ENCODE results near the gene CDK4. TPM values are rescaled to one million over a fixed set of nuclear protein-coding genes. Genes with fewer than 3 reads are reported as not detected.

The CDK4 gene
- total and polyA plus RNA-seq, 2 of the 13 experiments (the other 11 are each of a cell fraction or from before 2014, with no cell fraction given), result 191 to 209 TPM

GRCh38 chr12:57751788-57752667 is at the start of gene CDK4 (continued):
- TF ChIP-seq ZNF574 (CRISPR knock-in tag; IDR thresholded peaks at IDR 0.05) (peak; percentile 99), ESRRA (CRISPR knock-in tag; IDR thresholded peaks at IDR 0.05; ENCODE audit: low read depth) (peak; percentile 65; the same call in 1 of the 2 replicates), EEA1 (CRISPR knock-in tag; IDR thresholded peaks at IDR 0.05; ENCODE audit: borderline replicate concordance) (0 out of 2 replicates have a peak, but pooled peaks have one; percentile 13), FOSL1 (CRISPR knock-in tag; IDR thresholded peaks at IDR 0.05; ENCODE audit: borderline replicate concordance) (peak; percentile 10; the same call in 1 of the 2 replicates), PREB (CRISPR knock-in tag; IDR thresholded peaks at IDR 0.05) (no peak), ZNF737 (CRISPR knock-in tag; IDR thresholded peaks at IDR 0.05; ENCODE audit: borderline replicate concordance) (no peak), HIVEP1 (CRISPR knock-in tag; IDR thresholded peaks at IDR 0.05) (peak; percentile 93), ZNF512 (CRISPR knock-in tag; IDR thresholded peaks at IDR 0.05) (no peak), ZFP82 (CRISPR knock-in tag; IDR thresholded peaks at IDR 0.05; ENCODE audit: borderline replicate concordance) (peak; percentile 98; the same call in 1 of the 2 replicates), ZSCAN29 (CRISPR knock-in tag; conservative IDR thresholded peaks at IDR 0.05) (no peak), KIAA2018 (CRISPR knock-in tag; IDR thresholded peaks at IDR 0.05; ENCODE audit: borderline replicate concordance) (peak; percentile 81; the same call in 1 of the 2 replicates), PAWR (CRISPR knock-in tag; IDR thresholded peaks at IDR 0.05; ENCODE audit: borderline replicate concordance) (no peak; the same call in 1 of the 2 replicates)
